PC-9 (cell line): ENCODE measurements around the gene LPO. TPM values are rescaled to one million over a fixed set of nuclear protein-coding genes. Genes with fewer than 3 reads are reported as not detected.

Experiments used
- BruUV-seq: library from RNA; stranded (reverse); fragments of 400-500 nt; replicated peaks from 2 replicates; lab custom pipeline; 2021; lab: Mats Ljungman, UMichigan
- CTCF ChIA-PET: fragments of 300-600 bp; sonication (Branson Sonifier 250); formaldehyde crosslinking; loops from one replicate; lab custom pipeline; 2022; ENCODE audit warnings: antibody characterized with exemption; lab: Charles Lee
- POLR2A ChIA-PET: fragments of 300-600 bp; sonication (Branson Sonifier 250); formaldehyde crosslinking; loops from one replicate; lab custom pipeline; 2022; ENCODE audit warnings: antibody characterized with exemption; ENCODE audit not compliant: unreplicated experiment; lab: Charles Lee
- DNase-seq, 2 experiments: peaks; one replicate each; pipeline versions ENCODE4 v3.0.0 to v3.0.0-alpha.2; 2015 to 2022; ENCODE audit warnings: mixed read lengths in 1 of 2
- H2AFZ ChIP-seq: fragments of 200-600 bp; sonication (generic); 2 replicates; pipeline ENCODE4 v1.8.1; 2017; ENCODE audit warnings: antibody characterized with exemption
- H3F3A ChIP-seq: fragments of 200-600 bp; sonication (generic); 2 replicates; pipeline ENCODE4 v1.8.1; 2017; ENCODE audit warnings: antibody characterized with exemption, mild to moderate bottlenecking, low read depth; ENCODE audit not compliant: insufficient read depth
- H3K27ac ChIP-seq: fragments of 200-600 bp; sonication (generic); 2 replicates; pipeline ENCODE4 v1.6.1; 2016; ENCODE audit warnings: mixed run types
- H3K27me3 ChIP-seq: fragments of 200-600 bp; sonication (generic); 2 replicates; pipeline ENCODE4 v1.6.1; 2016; ENCODE audit warnings: low read depth, mixed run types; ENCODE audit not compliant: insufficient read depth
- H3K36me3 ChIP-seq: fragments of 200-600 bp; sonication (generic); 2 replicates; pipeline ENCODE4 v1.6.1; 2016; ENCODE audit warnings: low read depth, mixed run types
- H3K4me1 ChIP-seq: fragments of 200-600 bp; sonication (generic); replicated peaks from 2 replicates; pipeline ENCODE4 v1.6.1; 2016; ENCODE audit warnings: mixed run types; ENCODE audit not compliant: insufficient read depth
- H3K4me2 ChIP-seq: fragments of 200-600 bp; sonication (generic); 2 replicates; pipeline ENCODE4 v1.6.1; 2017; ENCODE audit warnings: mixed run types
- H3K4me3 ChIP-seq: fragments of 200-600 bp; sonication (generic); 2 replicates; pipeline ENCODE4 v1.6.1; 2016; ENCODE audit warnings: mixed run types
- H3K79me2 ChIP-seq: fragments of 200-600 bp; sonication (generic); 2 replicates; pipeline ENCODE4 v1.6.1; 2017; ENCODE audit warnings: low read depth, mixed run types
- H3K9me2 ChIP-seq: fragments of 200-600 bp; sonication (generic); 2 replicates; pipeline ENCODE4 v1.8.1; 2017; ENCODE audit warnings: mild to moderate bottlenecking; ENCODE audit not compliant: insufficient read depth
- H3K9me3 ChIP-seq: fragments of 200-600 bp; sonication (generic); 2 replicates; pipeline ENCODE4 v1.8.1; 2016; ENCODE audit warnings: low read depth; ENCODE audit not compliant: insufficient read depth
- H4K20me1 ChIP-seq: fragments of 200-600 bp; sonication (generic); 2 replicates; pipeline ENCODE4 v1.8.1; 2017; ENCODE audit not compliant: insufficient read depth
- CTCF ChIP-seq: fragments of 200-600 bp; sonication (generic); conservative IDR thresholded peaks from 2 replicates; pipeline ENCODE4 v1.6.1; 2017; ENCODE audit warnings: mixed run types, antibody characterized with exemption, mild to moderate bottlenecking, moderate library complexity
- EZH2 ChIP-seq: fragments of 200-600 bp; sonication (generic); IDR thresholded peaks from 2 replicates; pipeline ENCODE4 v1.8.0; 2017; ENCODE audit warnings: antibody characterized with exemption, low read depth
- intact Hi-C: fragments of 100-400 bp; cut with micrococcal nuclease; formaldehyde crosslinking; loops from one replicate; pipeline ENCODE4 v1.10.0; 2022; ENCODE audit not compliant: unreplicated experiment
- total RNA-seq: library from RNA; stranded (reverse); gene quantifications from 2 replicates; pipeline ENCODE4 v1.2.3, GENCODE V29; 2021

Gene LPO
- total RNA-seq, 1 experiment from 2014 or later = not detected

GRCh38 chr17:58265271-58265670 lies 26.9 kb downstream of the LPO start:
- no TSS peak for BruUV-seq
- TF ChIP-seq CTCF (no peak), EZH2 (no peak)
- Histone ChIP-seq H3K9me3 (no peaks in the 10 kb centered on the region), H3K4me3 (no peak overlapping the region), H2AFZ (no peak overlapping the region), H3K79me2 (no peaks in the 10 kb centered on the region), H3F3A (no peaks in the 10 kb centered on the region), H3K36me3 (no peaks in the 10 kb centered on the region), H3K27ac (no peak overlapping the region), H3K27me3 (peaks cover 98% of the 10 kb centered on the region), H3K4me1 (no peaks in the 10 kb centered on the region), H3K9me2 (no peaks in the 10 kb centered on the region), H3K4me2 (no peak overlapping the region), H4K20me1 (0 out of 2 replicates have a peak, but pooled peaks cover 5% of the 10 kb centered on the region)
- POLR2A ChIA-PET = no interaction called here
- no peak for DNase-seq
- CTCF ChIA-PET = no interaction called here
- intact Hi-C loops = no loop called here

- Histone ChIP-seq H3K4me3 (no peak overlapping the region), H3K4me1 (no peaks in the 10 kb centered on the region), H3K9me2 (no peaks in the 10 kb centered on the region), H3K36me3 (no peaks in the 10 kb centered on the region), H3K4me2 (no peak overlapping the region), H2AFZ (no peak overlapping the region), H3K9me3 (no peaks in the 10 kb centered on the region), H4K20me1 (0 out of 2 replicates have a peak, but pooled peaks cover 5% of the 10 kb centered on the region), H3K27ac (no peak overlapping the region), H3K79me2 (no peaks in the 10 kb centered on the region), H3K27me3 (peaks cover 98% of the 10 kb centered on the region), H3F3A (no peaks in the 10 kb centered on the region)
- no peak for DNase-seq
- CTCF ChIA-PET = no interaction called here
- no TSS peak for BruUV-seq
- intact Hi-C loops = no loop called here
- POLR2A ChIA-PET = no interaction called here
- TF ChIP-seq CTCF (no peak), EZH2 (no peak)
These were observed 27.8 kb downstream of the LPO start for GRCh38 chr17:58265902-58266875.

GRCh38 chr17:58267347-58268324 lies 29.3 kb downstream of the LPO start:
- no peaks in the 10 kb centered on the region for H3K9me3 ChIP-seq
- no peaks in the 10 kb centered on the region for H3F3A ChIP-seq
- no peaks in the 10 kb centered on the region for H3K4me1 ChIP-seq
- H3K36me3 ChIP-seq = no peaks in the 10 kb centered on the region
- H2AFZ ChIP-seq = no peak overlapping the region
- H3K4me2 ChIP-seq = no peak overlapping the region
- no peak overlapping the region for H3K27ac ChIP-seq
- H3K9me2 ChIP-seq = no peaks in the 10 kb centered on the region
- no peak for DNase-seq
- H3K79me2 ChIP-seq = no peaks in the 10 kb centered on the region
- no TSS peak for BruUV-seq
- TF ChIP-seq EZH2 (no peak), CTCF (no peak)
- intact Hi-C loops = no loop called here
- ChIA-PET POLR2A (interaction anchor here (0.6 kb wide), 1 partner anchor 31 kb away, joined by 5 read pairs; no protein-coding TSS in a partner anchor), CTCF (no interaction called here)
- peaks cover 98% of the 10 kb centered on the region for H3K27me3 ChIP-seq
- no peaks in the 10 kb centered on the region for H4K20me1 ChIP-seq
- H3K4me3 ChIP-seq = no peak overlapping the region
